HepG2 (cell line): Measurements from ENCODE around the gene C22orf15. TPM values are rescaled to one million over a fixed set of nuclear protein-coding genes. Genes with fewer than 3 reads are reported as not detected.

ENCODE experiments used
- ATF6 ChIP-seq: sonication (generic); formaldehyde crosslinking; conservative IDR thresholded peaks from 2 replicates; pipeline ENCODE4 v1.4.0; 2020; ENCODE audit warnings: missing genetic modification reagents
- HES4 ChIP-seq: sonication (generic); formaldehyde crosslinking; IDR thresholded peaks from 2 replicates; pipeline ENCODE4 v1.9.0; 2021; ENCODE audit warnings: mild to moderate bottlenecking, missing genetic modification reagents, borderline replicate concordance
- KDM5B ChIP-seq: sonication (generic); formaldehyde crosslinking; IDR thresholded peaks from 2 replicates; pipeline ENCODE4 v1.4.0; 2020; ENCODE audit warnings: missing genetic modification reagents, mild to moderate bottlenecking, borderline replicate concordance
- MTA3 ChIP-seq: sonication (generic); formaldehyde crosslinking; IDR thresholded peaks from 2 replicates; pipeline ENCODE4 v1.4.0; 2020; ENCODE audit warnings: missing genetic modification reagents
- RORA ChIP-seq: sonication (generic); formaldehyde crosslinking; IDR thresholded peaks from 2 replicates; pipeline ENCODE4 v1.5.0; 2020; ENCODE audit warnings: mild to moderate bottlenecking, missing genetic modification reagents, moderate library complexity
- ZBTB1 ChIP-seq: sonication (generic); formaldehyde crosslinking; IDR thresholded peaks from 2 replicates; pipeline ENCODE4 v1.4.0; 2020; ENCODE audit warnings: missing genetic modification reagents, borderline replicate concordance
- ZBTB21 ChIP-seq: sonication (generic); formaldehyde crosslinking; IDR thresholded peaks from 2 replicates; pipeline ENCODE4 v1.4.0; 2020; ENCODE audit warnings: missing genetic modification reagents
- ZBTB8A ChIP-seq: sonication (generic); formaldehyde crosslinking; IDR thresholded peaks from 2 replicates; pipeline ENCODE4 v1.4.0; 2020; ENCODE audit warnings: mild to moderate bottlenecking, low read depth, missing genetic modification reagents, borderline replicate concordance
- ZNF331 ChIP-seq: sonication (generic); formaldehyde crosslinking; IDR thresholded peaks from 2 replicates; pipeline ENCODE4 v1.4.0; 2020; ENCODE audit warnings: missing genetic modification reagents
- ZNF350 ChIP-seq: sonication (generic); formaldehyde crosslinking; IDR thresholded peaks from 2 replicates; pipeline ENCODE4 v1.4.0; 2020; ENCODE audit warnings: mild to moderate bottlenecking, low read depth, missing genetic modification reagents, borderline replicate concordance
- ZNF512 ChIP-seq: sonication (generic); formaldehyde crosslinking; IDR thresholded peaks from 2 replicates; pipeline ENCODE4 v1.4.0; 2020; ENCODE audit warnings: mild to moderate bottlenecking, missing genetic modification reagents
- ZNF562 ChIP-seq: sonication (generic); formaldehyde crosslinking; IDR thresholded peaks from 2 replicates; pipeline ENCODE4 v1.8.0; 2022; ENCODE audit warnings: missing genetic modification reagents, borderline replicate concordance
- ZNF646 ChIP-seq: sonication (generic); formaldehyde crosslinking; IDR thresholded peaks from 2 replicates; pipeline ENCODE4 v1.9.0; 2021; ENCODE audit warnings: mild to moderate bottlenecking, missing genetic modification reagents
- ZNF710 ChIP-seq: sonication (generic); formaldehyde crosslinking; IDR thresholded peaks from 2 replicates; pipeline ENCODE4 v1.5.0; 2020; ENCODE audit warnings: mild to moderate bottlenecking, missing genetic modification reagents, borderline replicate concordance
- ZSCAN30 ChIP-seq: sonication (generic); formaldehyde crosslinking; IDR thresholded peaks from 2 replicates; pipeline ENCODE4 v1.5.0; 2020; ENCODE audit warnings: mild to moderate bottlenecking, missing genetic modification reagents
- polyA plus RNA-seq, 8 experiments: library from polyadenylated mRNA; depleted of rRNA in 3 of 8; stranded (reverse) in 7 of 8; unstranded in 1 of 8; fragments of >200 nt; fragmentation: Illumina TruSeq in 4 of 8; extraction: Trizol in 4 of 8; gene quantifications; 2 replicates each; pipeline versions ENCODE4 v1.2.1 to v1.2.3, GENCODE V29; 2011 to 2016; ENCODE audit warnings: low read depth in 4 of 8, missing spikeins in 1 of 8, mixed read lengths in 1 of 8; ENCODE audit not compliant: insufficient read depth in 1 of 8
- total RNA-seq, 5 experiments: library from RNA; depleted of rRNA; stranded (reverse); fragments of >200 nt; fragmentation: Illumina TruSeq; extraction: Trizol; gene quantifications; 2 replicates each; pipeline ENCODE4 v1.2.3, GENCODE V29; 2016; ENCODE audit warnings: low read depth in 1 of 5

The C22orf15 gene
- total and polyA plus RNA-seq, 2 of the 13 experiments (the other 11 are each of a cell fraction or from before 2014, with no cell fraction given) = not detected

GRCh38 chr22:23716811-23717801 lies 45.7 kb upstream of the C22orf15 start (continued):
- TF ChIP-seq ZBTB1 (CRISPR knock-in tag) (no peak), ZNF710 (CRISPR knock-in tag) (peak; percentile 87; the same call in 1 of the 2 replicates), ZNF331 (CRISPR knock-in tag) (peak; percentile 59; the same call in 1 of the 2 replicates), KDM5B (peak; percentile 89), ZBTB21 (CRISPR knock-in tag) (peak; percentile 69; the same call in 1 of the 2 replicates), ZNF562 (no peak), ZSCAN30 (CRISPR knock-in tag) (no peak), MTA3 (no peak), ZNF646 (CRISPR knock-in tag) (no peak), ZNF350 (CRISPR knock-in tag) (peak; percentile 93), ZBTB8A (CRISPR knock-in tag) (no peak), HES4 (CRISPR knock-in tag) (peak; percentile 80), ATF6 (CRISPR knock-in tag) (0 out of 2 replicates have a peak, but pooled peaks have one; percentile 41), ZNF512 (CRISPR knock-in tag) (no peak), RORA (CRISPR knock-in tag) (no peak)
